Mesendoderm (in vitro differentiated cells): ENCODE results near the gene SSC4D.
"Not testable (repeated sequence)": the region's sequence is repeated elsewhere in the genome, so short reads cannot be mapped to it uniquely, and the experiment has no call there.

Experiments
- DNase-seq: peaks from one replicate; pipeline ENCODE4 v3.0.0; 2013
- H2AK5ac ChIP-seq: 2 replicates; pipeline ENCODE4 v1.6.1; 2013; ENCODE audit warnings: low read length, inconsistent platforms
- H2BK120ac ChIP-seq: 2 replicates; pipeline ENCODE4 v1.6.1; 2013; ENCODE audit warnings: low read depth, mild to moderate bottlenecking, low read length, moderate library complexity, mixed read lengths
- H2BK15ac ChIP-seq: replicated peaks from 2 replicates; pipeline ENCODE4 v1.6.1; 2013; ENCODE audit warnings: low read depth, mild to moderate bottlenecking, moderate library complexity
- H2BK5ac ChIP-seq: 2 replicates; pipeline ENCODE4 v1.6.1; 2013; ENCODE audit warnings: low read length, inconsistent platforms
- H3K18ac ChIP-seq: 2 replicates; pipeline ENCODE4 v1.6.1; 2013; ENCODE audit warnings: mild to moderate bottlenecking, low read length, mixed read lengths
- H3K23ac ChIP-seq: one replicate; pipeline ENCODE4 v1.6.1; 2013; ENCODE audit warnings: low read length
- H3K27ac ChIP-seq: 2 replicates; pipeline ENCODE4 v1.5.1; 2013; ENCODE audit warnings: low read depth, mild to moderate bottlenecking, inconsistent platforms, low read length, moderate library complexity
- H3K27me3 ChIP-seq: 2 replicates; pipeline ENCODE4 v1.6.1; 2013; ENCODE audit warnings: low read length, control low read depth, mild to moderate bottlenecking, inconsistent platforms; ENCODE audit not compliant: insufficient read depth, poor library complexity
- H3K36me3 ChIP-seq: 2 replicates; pipeline ENCODE4 v1.6.1; 2013; ENCODE audit warnings: low read length, inconsistent platforms; ENCODE audit not compliant: control insufficient read depth, insufficient read depth
- H3K4ac ChIP-seq: one replicate; pipeline ENCODE4 v1.6.1; 2013; ENCODE audit warnings: low read depth, mild to moderate bottlenecking, low read length, moderate library complexity
- H3K4me1 ChIP-seq: 2 replicates; pipeline ENCODE4 v1.6.1; 2013; ENCODE audit warnings: low read depth, low read length, inconsistent platforms; ENCODE audit not compliant: control insufficient read depth
- H3K4me2 ChIP-seq: 2 replicates; pipeline ENCODE4 v1.6.1; 2013; ENCODE audit warnings: low read length
- H3K4me3 ChIP-seq: 2 replicates; pipeline ENCODE4 v1.5.1; 2013; ENCODE audit warnings: mild to moderate bottlenecking, low read length
- H3K56ac ChIP-seq: one replicate; pipeline ENCODE4 v1.6.1; 2013; ENCODE audit warnings: low read length
- H3K79me1 ChIP-seq: 2 replicates; pipeline ENCODE4 v1.6.1; 2013; ENCODE audit warnings: low read length, inconsistent platforms
- H3K79me2 ChIP-seq: 2 replicates; pipeline ENCODE4 v1.6.1; 2013; ENCODE audit warnings: mild to moderate bottlenecking, low read length; ENCODE audit not compliant: control insufficient read depth, insufficient read depth
- H3K9ac ChIP-seq: 2 replicates; pipeline ENCODE4 v1.6.1; 2013; ENCODE audit warnings: low read length, inconsistent platforms
- H4K5ac ChIP-seq: one replicate; pipeline ENCODE4 v1.6.1; 2013; ENCODE audit warnings: low read length
- H4K8ac ChIP-seq: one replicate; pipeline ENCODE4 v1.6.1; 2013; ENCODE audit warnings: low read depth, mild to moderate bottlenecking, control low read depth, low read length, moderate library complexity
- WGBS: extraction: QIAGEN DNeasy Blood & Tissue Kit; methylation state at CpG from one replicate; pipeline ENCODE4 v1.1.7; 2013; ENCODE audit warnings: low lambda C conversion rate, missing lambda C conversion rate; ENCODE audit not compliant: insufficient coverage; ENCODE audit errors: extremely low coverage; 5-methylcytosine and 5-hydroxymethylcytosine counted together

Gene SSC4D

GRCh38 chr7:76426246-76426645 lies 16.7 kb upstream of the SSC4D start:
- WGBS, result no CpG with 5 or more reads among the region's 4 CpGs
- no peaks in the 10 kb centered on the region for H3K79me2 ChIP-seq
- H2BK120ac ChIP-seq, result no peak overlapping the region
- H3K27ac ChIP-seq, result no peak overlapping the region
- H3K79me1 ChIP-seq, result no peaks in the 10 kb centered on the region
- H3K23ac ChIP-seq, result no peak overlapping the region
- no peak overlapping the region for H3K18ac ChIP-seq
- H3K4me3 ChIP-seq, result no peak overlapping the region
- DNase-seq, result no peak
- H4K5ac ChIP-seq, result no peak overlapping the region
- H3K56ac ChIP-seq, result no peak overlapping the region
- H3K4me1 ChIP-seq, result no peaks in the 10 kb centered on the region
- no peak overlapping the region for H3K9ac ChIP-seq
- no peak overlapping the region for H2AK5ac ChIP-seq
- no peak overlapping the region for H3K4me2 ChIP-seq
- H3K36me3 ChIP-seq, result no peaks in the 10 kb centered on the region
- H3K27me3 ChIP-seq, result no peaks in the 10 kb centered on the region
- no peak overlapping the region for H4K8ac ChIP-seq
- H3K4ac ChIP-seq, result no peak overlapping the region
- H2BK5ac ChIP-seq, result no peak overlapping the region
- H2BK15ac ChIP-seq, result no peak overlapping the region

- WGBS, result no CpG with 5 or more reads among the region's 4 CpGs
- H3K36me3 ChIP-seq, H2BK15ac ChIP-seq: not testable (repeated sequence)
Measured at GRCh38 chr7:76425558-76425957, 16.1 kb upstream of the SSC4D start.

GRCh38 chr7:76425156-76425555 lies 15.7 kb upstream of the SSC4D start:
- no peak overlapping the region for H3K18ac ChIP-seq
- no peak overlapping the region for H2AK5ac ChIP-seq
- H3K79me1 ChIP-seq, result no peaks in the 10 kb centered on the region
- H3K9ac ChIP-seq, result no peak overlapping the region
- no peak overlapping the region for H4K8ac ChIP-seq
- no peak overlapping the region for H3K56ac ChIP-seq
- H3K4me3 ChIP-seq, result no peak overlapping the region
- no peak overlapping the region for H3K4ac ChIP-seq
- no CpG with 5 or more reads among the region's 9 CpGs for WGBS
- H3K79me2 ChIP-seq, result no peaks in the 10 kb centered on the region
- no peaks in the 10 kb centered on the region for H3K4me1 ChIP-seq
- H3K36me3 ChIP-seq, result no peaks in the 10 kb centered on the region
- no peak for DNase-seq
- H3K27ac ChIP-seq, result no peak overlapping the region
- no peaks in the 10 kb centered on the region for H3K27me3 ChIP-seq
- no peak overlapping the region for H2BK15ac ChIP-seq
- H2BK5ac ChIP-seq, result no peak overlapping the region
- H3K4me2 ChIP-seq, result no peak overlapping the region
- no peak overlapping the region for H2BK120ac ChIP-seq
- H4K5ac ChIP-seq, result no peak overlapping the region
- no peak overlapping the region for H3K23ac ChIP-seq

More at GRCh38 chr7:76425558-76425957, 16.1 kb upstream of the SSC4D start:
- not testable (repeated sequence) for H2AK5ac ChIP-seq, H3K9ac ChIP-seq, H3K56ac ChIP-seq, H3K79me2 ChIP-seq, H2BK5ac ChIP-seq, H3K4me3 ChIP-seq, H3K4me2 ChIP-seq, H3K4ac ChIP-seq, H3K4me1 ChIP-seq, H4K5ac ChIP-seq, H3K23ac ChIP-seq, DNase-seq, H4K8ac ChIP-seq, H3K27ac ChIP-seq, H3K79me1 ChIP-seq, H3K18ac ChIP-seq, H2BK120ac ChIP-seq, H3K27me3 ChIP-seq

- Histone ChIP-seq H3K4ac (no peak within 1 kb of the TSS), H2BK15ac (no peak within 1 kb of the TSS), H3K79me2 (no peaks in the 10 kb centered on the region), H3K56ac (no peak within 1 kb of the TSS), H3K4me3 (no peak within 1 kb of the TSS), H2AK5ac (no peak within 1 kb of the TSS), H4K8ac (no peak within 1 kb of the TSS), H3K4me1 (no peaks in the 10 kb centered on the region), H3K18ac (no peak within 1 kb of the TSS), H4K5ac (no peak within 1 kb of the TSS), H3K79me1 (no peaks in the 10 kb centered on the region), H3K23ac (no peak within 1 kb of the TSS), H3K36me3 (no peaks in the 10 kb centered on the region), H3K27ac (no peak within 1 kb of the TSS), H2BK5ac (no peak within 1 kb of the TSS), H3K27me3 (no peaks in the 10 kb centered on the region), H2BK120ac (no peak within 1 kb of the TSS), H3K9ac (no peak within 1 kb of the TSS), H3K4me2 (no peak within 1 kb of the TSS)
- no CpG with 5 or more reads among the region's 10 CpGs for WGBS
- DNase-seq, result no peak
Measured at GRCh38 chr7:76424413-76425111, 15.1 kb upstream of the SSC4D start, which contains the start of gene ZP3. TSS of gene ZP3 (plus strand) at chr7:76424950. CDS start at chr7:76424965, 15 bp downstream.

GRCh38 chr7:76423666-76424412 lies 14.3 kb upstream of the SSC4D start:
- no peaks in the 10 kb centered on the region for H3K79me1 ChIP-seq
- H3K4me1 ChIP-seq, result no peaks in the 10 kb centered on the region
- no peak overlapping the region for H3K9ac ChIP-seq
- H4K8ac ChIP-seq, result no peak overlapping the region
- DNase-seq, result peak; percentile 62
- no peak overlapping the region for H3K27ac ChIP-seq
- no peak overlapping the region for H2BK120ac ChIP-seq
- no peaks in the 10 kb centered on the region for H3K79me2 ChIP-seq
- H3K18ac ChIP-seq, result no peak overlapping the region
- no peak overlapping the region for H3K4ac ChIP-seq
- H2AK5ac ChIP-seq, result no peak overlapping the region
- H3K23ac ChIP-seq, result no peak overlapping the region
- no peaks in the 10 kb centered on the region for H3K27me3 ChIP-seq
- H4K5ac ChIP-seq, result no peak overlapping the region
- no peak overlapping the region for H2BK5ac ChIP-seq
- no peak overlapping the region for H3K56ac ChIP-seq
- no CpG with 5 or more reads among the region's 15 CpGs for WGBS
- no peak overlapping the region for H3K4me2 ChIP-seq
- H3K36me3 ChIP-seq, result no peaks in the 10 kb centered on the region
- H2BK15ac ChIP-seq, result no peak overlapping the region
- no peak overlapping the region for H3K4me3 ChIP-seq
